Measurements from ENCODE around the gene PRKG1. TPM values are rescaled to one million over a fixed set of nuclear protein-coding genes. Genes with fewer than 3 reads are reported as not detected.

Gene PRKG1
- total RNA-seq, 4 donors from 2014 or later, result 0.63 to 4.3 (median 2.1) TPM

GRCh38 chr10:51034769-51035168, 39.5 kb upstream of the PRKG1 start:
- no peak overlapping the region for H3K4me3 ChIP-seq (ENCODE audit: low read depth, poor library complexity, severe bottlenecking)
- no peak for DNase-seq (ENCODE audit: low spot score in 2 of 2)
- TF ChIP-seq CTCF (IDR thresholded peaks at IDR 0.05) (no peak), POLR2A (IDR thresholded peaks at IDR 0.05) (no peak)
- WGBS, 2 donors, result 82 to 84% methylated on average over 4 of the region's 4 CpGs
- intact Hi-C loops (cut with DNase I; ENCODE audit: low total_unique reads), result no loop called here

- intact Hi-C loops (cut with DNase I; ENCODE audit: low total_unique reads), result no loop called here
Measured at GRCh38 chr10:51035344-51035743, 38.9 kb upstream of the PRKG1 start.

GRCh38 chr10:51045871-51046270, 28.4 kb upstream of the PRKG1 start:
- intact Hi-C loops (cut with DNase I; ENCODE audit: low total_unique reads), result no loop called here
- 88 to 89% methylated on average over 2 of the region's 2 CpGs for WGBS, 2 donors
- TF ChIP-seq CTCF (IDR thresholded peaks at IDR 0.05), result no peak
- TF ChIP-seq POLR2A (IDR thresholded peaks at IDR 0.05), result no peak

More at GRCh38 chr10:51035344-51035743, 38.9 kb upstream of the PRKG1 start:
- no peak overlapping the region for H3K4me3 ChIP-seq (ENCODE audit: low read depth, poor library complexity, severe bottlenecking)
- DNase-seq (ENCODE audit: low spot score in 2 of 2), result no peak
- WGBS, 2 donors, result 72 to 74% methylated on average over 4 of the region's 4 CpGs
- TF ChIP-seq POLR2A (IDR thresholded peaks at IDR 0.05), result no peak
- no peak for TF ChIP-seq CTCF (IDR thresholded peaks at IDR 0.05)

GRCh38 chr10:51046654-51047053, 27.6 kb upstream of the PRKG1 start:
- 62 to 70% methylated on average over 6 of the region's 6 CpGs for WGBS, 2 donors

More at GRCh38 chr10:51045871-51046270, 28.4 kb upstream of the PRKG1 start:
- no peak overlapping the region for H3K4me3 ChIP-seq (ENCODE audit: low read depth, poor library complexity, severe bottlenecking)
- no peak for DNase-seq (ENCODE audit: low spot score in 2 of 2)

GRCh38 chr10:51047857-51048256, 26.4 kb upstream of the PRKG1 start:
- TF ChIP-seq CTCF (IDR thresholded peaks at IDR 0.05) (no peak), POLR2A (IDR thresholded peaks at IDR 0.05) (no peak)
- intact Hi-C loops (cut with DNase I; ENCODE audit: low total_unique reads), result no loop called here
- H3K4me3 ChIP-seq (ENCODE audit: low read depth, poor library complexity, severe bottlenecking), result no peak overlapping the region
- WGBS, 2 donors, result 78 to 79% methylated on average over 2 of the region's 2 CpGs
- no peak for DNase-seq (ENCODE audit: low spot score in 2 of 2)

More at GRCh38 chr10:51046654-51047053, 27.6 kb upstream of the PRKG1 start:
- TF ChIP-seq POLR2A (IDR thresholded peaks at IDR 0.05), result no peak
- TF ChIP-seq CTCF (IDR thresholded peaks at IDR 0.05), result no peak
- no peak for DNase-seq (ENCODE audit: low spot score in 2 of 2)
- H3K4me3 ChIP-seq (ENCODE audit: low read depth, poor library complexity, severe bottlenecking), result no peak overlapping the region
- intact Hi-C loops (cut with DNase I; ENCODE audit: low total_unique reads), result no loop called here

GRCh38 chr10:51048792-51049191, 25.5 kb upstream of the PRKG1 start:
- DNase-seq (ENCODE audit: low spot score in 2 of 2), result no peak
- H3K4me3 ChIP-seq (ENCODE audit: low read depth, poor library complexity, severe bottlenecking), result no peak overlapping the region
- intact Hi-C loops (cut with DNase I; ENCODE audit: low total_unique reads), result no loop called here
- 66 to 75% methylated on average over 7 of the region's 7 CpGs for WGBS, 2 donors
- no peak for TF ChIP-seq POLR2A (IDR thresholded peaks at IDR 0.05)
- no peak for TF ChIP-seq CTCF (IDR thresholded peaks at IDR 0.05)
